IMR-90 (cell line): ENCODE data around the gene EDN3. TPM values are rescaled to one million over a fixed set of nuclear protein-coding genes. Genes with fewer than 3 reads are reported as not detected.

Experiments
- ATAC-seq: fragments of 200-7000 bp; cut with Tn5 transposase; 2 replicates; pipeline ENCODE4 v1.9.1; 2020; ENCODE audit warnings: low read depth, mild to moderate bottlenecking, moderate library complexity
- BruUV-seq: library from RNA; stranded (reverse); fragments of 400-500 nt; replicated peaks from 2 replicates; lab custom pipeline; 2021; lab: Mats Ljungman, UMichigan
- CTCF ChIA-PET: fragments of 300-600 bp; formaldehyde crosslinking; extraction: SDS; loops from one replicate; lab custom pipeline; 2021; ENCODE audit warnings: antibody characterized with exemption; lab: Yijun Ruan, JAX
- POLR2A ChIA-PET: fragments of 300-600 bp; sonication (Branson Sonifier 250); formaldehyde crosslinking; loops from one replicate; lab custom pipeline; 2022; ENCODE audit warnings: antibody characterized with exemption; ENCODE audit not compliant: unreplicated experiment; lab: Charles Lee
- DNase-seq: peaks from one replicate; pipeline ENCODE4 v3.0.0; 2013
- H2AFZ ChIP-seq: replicated peaks from 2 replicates; pipeline ENCODE3; 2013; ENCODE audit warnings: low read length, mild to moderate bottlenecking; ENCODE audit not compliant: poor library complexity
- H2AK5ac ChIP-seq: 2 replicates; pipeline ENCODE4 v1.6.1; 2013; ENCODE audit warnings: low read depth, low read length, inconsistent platforms
- H2AK9ac ChIP-seq: replicated peaks from 2 replicates; pipeline ENCODE3; 2013; ENCODE audit warnings: mild to moderate bottlenecking, low read depth, low read length, moderate library complexity; ENCODE audit not compliant: poor library complexity
- H2BK120ac ChIP-seq: 2 replicates; pipeline ENCODE4 v1.6.1; 2013; ENCODE audit warnings: low read depth, low read length, inconsistent platforms
- H2BK15ac ChIP-seq: 3 replicates; pipeline ENCODE4 v1.6.1; 2013; ENCODE audit warnings: low read depth, low read length, inconsistent platforms
- H2BK20ac ChIP-seq: 2 replicates; pipeline ENCODE4 v1.6.1; 2013; ENCODE audit warnings: low read depth, mild to moderate bottlenecking, inconsistent platforms, low read length, moderate library complexity
- H2BK5ac ChIP-seq: 2 replicates; pipeline ENCODE4 v1.6.1; 2013; ENCODE audit warnings: mild to moderate bottlenecking, low read depth, low read length, inconsistent platforms; ENCODE audit not compliant: poor library complexity, severe bottlenecking
- H3K14ac ChIP-seq: replicated peaks from 2 replicates; pipeline ENCODE4 v1.6.1; 2013; ENCODE audit warnings: low read depth, low read length, inconsistent platforms
- H3K18ac ChIP-seq: 2 replicates; pipeline ENCODE4 v1.6.1; 2013; ENCODE audit warnings: low read depth, low read length, control low read depth
- H3K23ac ChIP-seq: 2 replicates; pipeline ENCODE4 v1.6.1; 2013; ENCODE audit warnings: low read depth, low read length, inconsistent platforms
- H3K27ac ChIP-seq: 2 replicates; pipeline ENCODE4 v1.5.1; 2013; ENCODE audit warnings: mild to moderate bottlenecking, control low read depth, low read length; ENCODE audit not compliant: insufficient read depth
- H3K27me3 ChIP-seq: 2 replicates; pipeline ENCODE4 v1.6.1; 2013; ENCODE audit warnings: low read length; ENCODE audit not compliant: control insufficient read depth, insufficient read depth
- H3K36me3 ChIP-seq: 2 replicates; pipeline ENCODE4 v1.6.1; 2013; ENCODE audit warnings: low read length, mixed read lengths; ENCODE audit not compliant: control insufficient read depth, insufficient read depth
- H3K4ac ChIP-seq: 2 replicates; pipeline ENCODE4 v1.6.1; 2013; ENCODE audit warnings: low read depth, low read length, inconsistent platforms
- H3K4me1 ChIP-seq: 2 replicates; pipeline ENCODE4 v1.6.1; 2013; ENCODE audit warnings: low read length, mixed read lengths; ENCODE audit not compliant: control insufficient read depth, insufficient read depth
- H3K4me2 ChIP-seq: 2 replicates; pipeline ENCODE4 v1.6.1; 2013; ENCODE audit warnings: low read depth, mild to moderate bottlenecking, control low read depth, low read length, moderate library complexity
- H3K4me3 ChIP-seq: 2 replicates; pipeline ENCODE4 v1.5.1; 2013; ENCODE audit warnings: low read depth, mild to moderate bottlenecking, control low read depth, low read length, moderate library complexity; ENCODE audit not compliant: insufficient read depth
- H3K56ac ChIP-seq: 2 replicates; pipeline ENCODE4 v1.6.1; 2013; ENCODE audit warnings: low read length, inconsistent platforms; ENCODE audit not compliant: insufficient read depth; ENCODE audit errors: extremely low read depth
- H3K79me1 ChIP-seq, 2 experiments: 2 replicates each; pipeline ENCODE4 v1.6.1; 2013; ENCODE audit warnings: low read length in 2 of 2, inconsistent platforms in 1 of 2, low read depth in 1 of 2
- H3K9ac ChIP-seq: 2 replicates; pipeline ENCODE4 v1.6.1; 2013; ENCODE audit warnings: low read depth, low read length, control low read depth
- H3K9me1 ChIP-seq: 2 replicates; pipeline ENCODE4 v1.6.1; 2013; ENCODE audit warnings: low read length, inconsistent platforms; ENCODE audit not compliant: insufficient read depth
- H3K9me3 ChIP-seq: 2 replicates; pipeline ENCODE4 v1.6.1; 2013; ENCODE audit warnings: low read length; ENCODE audit not compliant: control insufficient read depth, insufficient read depth
- H4K20me1 ChIP-seq: 2 replicates; pipeline ENCODE4 v1.6.1; 2013; ENCODE audit warnings: low read length, inconsistent platforms; ENCODE audit not compliant: insufficient read depth
- H4K5ac ChIP-seq: 2 replicates; pipeline ENCODE4 v1.6.1; 2013; ENCODE audit warnings: mild to moderate bottlenecking, low read depth, low read length, control low read depth
- H4K8ac ChIP-seq, 2 experiments: 2 replicates each; pipeline ENCODE4 v1.6.1; 2013; ENCODE audit warnings: low read depth in 2 of 2, low read length in 2 of 2, control low read depth in 1 of 2, inconsistent platforms in 1 of 2
- H4K91ac ChIP-seq: 2 replicates; pipeline ENCODE4 v1.6.1; 2013; ENCODE audit warnings: low read depth, low read length, inconsistent platforms; ENCODE audit not compliant: insufficient read depth
- FOS ChIP-seq: fragments of 150-350 bp; IDR thresholded peaks from 2 replicates; pipeline ENCODE4 v1.6.1; 2016; ENCODE audit warnings: low read depth, low read length
- RFX5 ChIP-seq: IDR thresholded peaks from 2 replicates; pipeline ENCODE4 v1.8.0; 2012; ENCODE audit warnings: low read depth, mild to moderate bottlenecking, low read length, moderate library complexity
- WGBS, 2 experiments: methylation state at CpG; one replicate each; pipeline versions ENCODE4 v1.1.5 to v1.1.7; 2013; ENCODE audit warnings: missing lambda C conversion rate in 2 of 2; ENCODE audit not compliant: insufficient read length in 1 of 2; ENCODE audit errors: extremely low coverage in 2 of 2; 5-methylcytosine and 5-hydroxymethylcytosine counted together
- dilution Hi-C: fragments of 300-500 bp; cut with HindIII; formaldehyde crosslinking; loops from one replicate; pipeline ENCODE4 v1.14.3; 2018; ENCODE audit warnings: low sequenced_read_pairs; ENCODE audit not compliant: unreplicated experiment
- in situ Hi-C: fragments of 300-500 bp; cut with MboI; formaldehyde crosslinking; loops from 3 replicates; pipeline ENCODE4 v1.14.3; 2019; ENCODE audit warnings: low sequenced_read_pairs, inconsistent platforms, mixed read lengths
- intact Hi-C: fragments of 100-400 bp; cut with micrococcal nuclease; formaldehyde crosslinking; loops from 2 replicates; pipeline ENCODE4 v1.10.0; 2022
- polyA plus RNA-seq, 3 experiments: library from polyadenylated mRNA; depleted of rRNA; stranded (reverse); fragments of >200 nt; gene quantifications; 2 replicates each; pipeline ENCODE4 v1.2.3, GENCODE V29; 2012; ENCODE audit warnings: low replicate concordance in 1 of 3
- total RNA-seq: library from RNA; depleted of rRNA; stranded (reverse); fragments of >200 nt; gene quantifications from 2 replicates; pipeline ENCODE4 v1.2.3, GENCODE V29; 2012

Gene EDN3
- total and polyA plus RNA-seq, 2 of the 4 experiments (the other 2 are of a cell fraction): not detected

- no peak overlapping the region for H2BK15ac ChIP-seq
- no peak overlapping the region for H4K91ac ChIP-seq
- no peaks in the 10 kb centered on the region for H3K79me1 ChIP-seq
- H2BK5ac ChIP-seq: no peak overlapping the region
- no peak overlapping the region for H3K27ac ChIP-seq
- no peaks in the 10 kb centered on the region for H3K4me1 ChIP-seq
- no peak overlapping the region for H2AK9ac ChIP-seq
- no peak overlapping the region for H3K14ac ChIP-seq
- H4K8ac ChIP-seq: no peak overlapping the region
- H3K27me3 ChIP-seq: no peaks in the 10 kb centered on the region
- no peak overlapping the region for H3K18ac ChIP-seq
- TF ChIP-seq FOS (no peak), RFX5 (no peak)
- no peak overlapping the region for H2BK120ac ChIP-seq
- in situ Hi-C loops: no loop called here
- WGBS, 2 experiments: no CpG with 5 or more reads among the region's 2 CpGs
- POLR2A ChIA-PET: no interaction called here
- no peak overlapping the region for H2BK20ac ChIP-seq
- no peak overlapping the region for H2AK5ac ChIP-seq
- H3K9ac ChIP-seq: no peak overlapping the region
- H3K56ac ChIP-seq: no peak overlapping the region
- H4K5ac ChIP-seq: no peak overlapping the region
- H4K20me1 ChIP-seq: no peaks in the 10 kb centered on the region
- dilution Hi-C loops: no loop called here
- no peak overlapping the region for H3K4me3 ChIP-seq
- CTCF ChIA-PET: no interaction called here
- H3K36me3 ChIP-seq: no peaks in the 10 kb centered on the region
- no peak for ATAC-seq
- H3K23ac ChIP-seq: no peak overlapping the region
- DNase-seq: no peak
- H3K9me1 ChIP-seq: no peaks in the 10 kb centered on the region
- no peaks in the 10 kb centered on the region for H3K9me3 ChIP-seq
- H2AFZ ChIP-seq: no peak overlapping the region
- no peak overlapping the region for H3K4ac ChIP-seq
- BruUV-seq: no TSS peak
- no peak overlapping the region for H3K4me2 ChIP-seq
- intact Hi-C loops: no loop called here
These were observed 42.2 kb upstream of the EDN3 start for GRCh38 chr20:59258221-59258621.
